ENCODE results near the gene BCL2A1.
"Not testable (repeated sequence)": the region's sequence is repeated elsewhere in the genome, so short reads cannot be mapped to it uniquely, and the experiment has no call there.

The BCL2A1 gene

GRCh38 chr15:79957741-79958140 lies 13.3 kb downstream of the BCL2A1 start:
- no peak for DNase-seq (ENCODE audit: low read depth)

- DNase-seq (ENCODE audit: low read depth), result no peak
Observed at GRCh38 chr15:79956354-79956939, 14.5 kb downstream of the BCL2A1 start.

GRCh38 chr15:79954661-79955060 lies 16.3 kb downstream of the BCL2A1 start:
- DNase-seq (ENCODE audit: low read depth), result no peak

DNA sequence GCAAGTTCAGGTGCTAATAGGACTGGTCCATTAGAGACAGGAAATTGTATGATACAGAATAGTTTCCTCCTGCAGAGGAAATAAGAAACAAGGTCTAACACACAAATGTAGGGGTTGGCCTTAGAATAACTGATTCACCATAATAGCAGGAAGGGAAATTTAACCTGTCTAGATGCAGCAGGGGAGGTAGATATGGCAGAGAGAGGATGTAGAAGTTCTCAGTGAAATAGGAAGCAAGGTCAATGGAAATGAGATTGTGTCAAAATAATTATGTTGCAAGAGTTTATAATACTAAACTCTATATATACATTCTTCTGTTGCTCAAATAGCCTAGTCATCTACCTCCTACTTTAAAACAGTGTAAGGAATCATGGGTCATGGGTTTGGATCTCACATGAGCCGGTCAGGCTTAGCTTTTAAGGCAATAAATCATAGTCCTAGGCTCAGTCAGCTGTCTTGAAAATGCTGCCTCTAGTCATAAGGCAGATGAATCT lies 17.0 kb downstream of the BCL2A1 start:
- no peak for DNase-seq (ENCODE audit: low read depth)

DNA sequence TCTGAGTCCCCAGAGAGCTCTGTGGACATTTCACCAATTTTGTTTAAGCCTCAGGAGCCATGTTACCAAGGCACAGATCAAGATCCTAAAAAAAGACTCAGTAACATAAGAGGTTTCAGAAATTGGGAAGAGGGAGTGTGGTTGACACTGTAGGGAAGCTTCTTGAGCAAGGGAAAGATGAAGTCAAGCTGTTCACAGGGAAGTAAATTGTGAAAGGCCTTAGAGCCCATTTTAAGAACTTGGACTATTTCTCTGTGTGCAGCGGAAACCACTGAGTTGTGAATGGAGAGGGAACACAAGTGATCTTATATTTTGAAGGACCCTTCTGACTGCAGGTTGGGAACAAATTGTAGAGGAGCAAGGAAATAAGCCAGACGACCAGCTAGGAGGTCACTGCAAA lies 18.7 kb downstream of the BCL2A1 start:
- DNase-seq (ENCODE audit: low read depth), result no peak

DNA sequence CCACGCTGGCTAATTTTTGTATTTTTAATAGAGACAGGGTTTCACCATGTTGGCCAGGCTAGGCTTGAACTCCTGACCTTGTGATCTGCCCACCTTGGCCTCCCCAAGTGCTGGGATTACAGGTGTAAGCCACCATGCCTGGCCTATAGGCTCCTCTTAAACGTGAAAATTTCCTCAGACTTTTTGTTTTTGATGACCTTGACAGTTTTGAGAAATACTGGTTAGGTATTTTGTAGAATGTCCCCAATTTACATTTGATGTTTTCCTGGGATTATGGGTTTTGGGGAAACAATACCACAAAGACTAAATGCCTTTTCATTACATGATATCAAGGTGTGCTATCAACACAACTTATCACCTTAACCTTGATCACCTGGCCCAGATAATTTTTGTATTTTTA lies 20.7 kb downstream of the BCL2A1 start:
- DNase-seq (ENCODE audit: low read depth), result no peak

DNA sequence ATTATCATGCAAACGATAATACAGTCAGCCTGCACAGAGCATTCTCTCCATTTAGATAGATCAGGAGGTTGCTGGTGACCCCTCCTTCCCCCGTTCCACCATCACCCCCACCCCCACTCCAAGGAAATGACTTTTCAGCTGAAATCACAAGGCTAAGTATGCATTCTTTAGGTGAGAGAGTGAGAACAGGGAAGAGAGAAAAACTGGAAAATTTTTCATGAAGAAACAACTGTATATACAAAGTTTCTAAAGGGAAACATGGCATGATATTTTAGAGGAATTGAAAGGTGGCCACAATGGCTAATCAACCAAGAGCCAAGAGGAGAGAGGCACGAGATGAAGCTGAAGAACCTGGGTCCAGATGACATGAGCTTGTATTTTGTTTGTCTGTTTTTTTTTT lies 22.2 kb downstream of the BCL2A1 start:
- DNase-seq (ENCODE audit: low read depth), result no peak

DNA sequence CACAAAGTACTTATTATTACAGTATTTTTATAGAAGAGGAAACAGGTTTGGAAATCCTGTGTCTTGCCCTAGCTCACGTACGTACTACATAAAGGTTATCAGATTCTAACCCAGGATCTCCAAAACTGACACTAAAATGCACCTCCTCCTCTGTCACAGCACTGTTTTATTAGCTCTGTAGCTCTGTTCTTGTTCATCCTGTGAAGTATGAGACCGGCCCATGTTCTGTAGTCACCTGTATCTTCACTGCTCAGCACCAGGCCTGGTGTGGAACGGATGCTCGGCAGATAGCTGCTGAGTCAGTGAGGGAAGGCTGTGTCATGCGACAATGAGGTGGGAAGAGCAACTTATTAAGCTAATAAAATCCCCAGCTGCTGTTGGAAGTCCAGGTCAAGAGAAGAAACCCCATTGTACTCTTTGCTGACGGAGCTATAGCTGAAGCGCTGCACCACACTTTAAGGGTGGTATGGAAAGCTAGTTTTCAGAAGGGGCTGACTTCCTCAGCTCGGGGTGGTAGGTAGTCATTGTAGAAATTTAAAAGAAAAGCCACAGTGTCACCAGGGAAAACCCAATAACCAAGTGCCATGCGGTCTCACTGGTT lies 22.8 kb downstream of the BCL2A1 start:
- DNase-seq (ENCODE audit: low read depth), result no peak

GRCh38 chr15:79947009-79947408 lies 24.0 kb downstream of the BCL2A1 start:
- DNase-seq (ENCODE audit: low read depth), result no peak

DNA sequence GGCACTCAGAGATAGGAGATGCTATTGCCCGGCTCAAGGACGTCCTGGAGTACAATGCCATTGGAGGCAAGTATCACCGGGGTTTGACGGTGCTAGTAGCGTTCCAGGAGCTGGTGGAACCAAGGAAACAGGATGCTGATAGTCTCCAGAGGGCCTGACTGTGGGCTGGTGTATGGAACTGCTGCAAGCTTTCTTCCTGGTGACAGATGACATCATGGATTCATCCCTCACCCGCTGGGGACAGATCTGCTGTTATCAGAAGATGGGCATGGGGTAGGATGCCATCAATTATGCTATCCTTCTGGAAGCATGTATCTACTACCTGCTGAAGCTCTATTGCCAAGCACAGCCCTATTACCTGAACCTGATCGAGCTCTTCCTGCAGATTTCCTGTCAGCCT lies 26.4 kb downstream of the BCL2A1 start:
- no peak for DNase-seq (ENCODE audit: low read depth)

DNA sequence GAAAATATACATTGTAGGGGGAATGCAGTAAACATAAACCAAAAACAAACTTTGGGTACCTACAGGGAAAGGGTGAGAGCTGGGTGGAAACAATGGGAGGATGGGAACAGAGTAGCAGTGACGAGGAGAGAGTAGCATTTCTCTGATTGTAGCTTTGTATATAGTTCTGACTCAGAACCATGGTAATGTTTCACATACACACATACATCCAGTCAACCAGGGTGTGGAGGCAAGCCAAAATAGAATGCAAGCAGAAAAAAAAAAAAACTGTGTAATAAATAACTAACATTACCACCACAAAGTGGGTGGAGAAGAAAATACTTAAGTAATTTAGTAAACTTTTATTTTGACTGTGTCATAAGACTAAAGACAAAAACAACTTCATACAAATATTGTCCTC lies 27.2 kb downstream of the BCL2A1 start:
- no peak for DNase-seq (ENCODE audit: low read depth)

DNA sequence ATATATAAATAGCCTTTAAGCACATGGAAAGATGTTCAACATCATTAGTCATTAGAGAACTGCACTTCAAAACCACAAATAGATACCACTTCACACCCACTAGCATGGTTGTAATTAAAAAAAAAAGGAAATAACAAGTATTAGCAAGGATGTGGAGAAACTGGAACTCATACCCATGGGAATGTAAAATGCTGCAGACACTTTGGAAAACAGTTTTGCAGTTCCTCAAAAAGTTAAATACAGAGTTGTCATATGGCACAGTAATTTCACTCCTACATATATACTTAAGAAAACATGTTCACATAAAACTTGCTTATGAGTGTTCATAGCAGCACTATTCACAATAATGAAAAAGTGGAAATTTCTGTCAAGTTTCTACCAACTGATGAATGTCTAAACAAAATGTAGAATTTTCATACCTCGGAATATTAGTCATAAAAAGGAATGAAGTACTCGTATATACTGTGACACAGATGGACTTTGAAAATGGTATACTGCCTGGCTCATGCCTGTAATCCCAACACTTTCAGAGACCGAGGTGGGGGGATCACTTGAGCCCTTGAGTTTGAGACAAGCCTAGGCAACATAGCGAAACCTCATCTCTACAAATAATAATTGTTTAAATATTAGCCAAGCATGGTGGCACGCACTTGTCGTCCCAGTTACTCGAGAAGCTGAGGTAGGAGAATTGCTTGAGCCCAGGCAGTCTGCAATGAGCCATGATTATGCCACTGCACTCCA lies 28.1 kb downstream of the BCL2A1 start:
- DNase-seq (ENCODE audit: low read depth), result no peak

DNA sequence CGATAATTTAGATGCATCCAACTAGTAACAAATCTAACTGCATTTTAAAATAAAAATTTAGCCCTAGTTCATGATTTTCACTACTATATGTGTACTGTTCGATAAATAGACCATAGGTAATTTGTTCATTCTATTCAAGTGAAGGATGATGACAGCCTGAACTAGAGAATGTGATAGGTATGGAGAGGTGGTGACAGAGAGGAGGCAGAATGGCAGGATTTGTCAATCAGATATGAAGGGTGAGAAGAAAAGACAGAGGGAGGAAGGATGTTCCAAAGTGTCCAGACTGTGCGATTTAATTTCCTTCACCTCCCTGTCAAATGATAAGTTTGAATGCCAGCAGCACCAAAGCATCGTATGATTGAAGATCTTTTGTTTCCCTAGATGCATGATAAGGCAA lies 31.6 kb downstream of the BCL2A1 start:
- DNase-seq (ENCODE audit: low read depth), result no peak

- DNase-seq (ENCODE audit: low read depth), result no peak
Observed at GRCh38 chr15:79938143-79938542, 32.9 kb downstream of the BCL2A1 start.

DNA sequence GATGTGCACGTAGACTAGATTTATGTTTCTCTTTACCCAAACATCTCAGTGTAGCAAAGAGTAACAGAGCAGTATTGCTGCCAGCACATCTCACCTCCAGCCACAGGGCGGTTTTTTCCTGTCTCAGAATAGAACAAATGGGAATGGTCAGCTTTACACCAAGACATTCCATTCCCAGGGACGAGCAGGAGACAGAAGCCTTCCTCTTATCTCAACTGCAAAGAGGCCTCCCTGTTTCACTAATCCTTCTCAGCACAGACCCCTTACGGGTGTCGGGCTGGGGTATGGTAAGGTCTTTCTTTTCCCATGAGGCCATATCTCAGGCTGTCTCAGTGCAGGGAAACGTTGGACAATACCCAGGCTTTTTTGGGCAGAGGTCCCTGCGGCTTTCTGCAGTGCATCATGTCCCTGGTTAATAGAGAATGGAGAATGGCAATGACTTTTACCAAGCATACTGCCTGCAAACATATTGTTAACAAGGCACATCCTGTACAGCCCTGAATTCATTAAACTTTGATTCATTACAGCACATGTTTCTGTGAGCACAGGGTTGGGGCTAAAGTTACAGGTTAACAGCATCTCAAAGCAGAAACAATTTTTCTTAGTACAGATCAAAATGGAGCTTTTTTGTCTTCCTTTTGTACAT lies 35.3 kb downstream of the BCL2A1 start:
- not testable (repeated sequence) for DNase-seq (ENCODE audit: low read depth)

GRCh38 chr15:79933231-79933630 lies 37.8 kb downstream of the BCL2A1 start:
- no peak for DNase-seq (ENCODE audit: low read depth)

DNA sequence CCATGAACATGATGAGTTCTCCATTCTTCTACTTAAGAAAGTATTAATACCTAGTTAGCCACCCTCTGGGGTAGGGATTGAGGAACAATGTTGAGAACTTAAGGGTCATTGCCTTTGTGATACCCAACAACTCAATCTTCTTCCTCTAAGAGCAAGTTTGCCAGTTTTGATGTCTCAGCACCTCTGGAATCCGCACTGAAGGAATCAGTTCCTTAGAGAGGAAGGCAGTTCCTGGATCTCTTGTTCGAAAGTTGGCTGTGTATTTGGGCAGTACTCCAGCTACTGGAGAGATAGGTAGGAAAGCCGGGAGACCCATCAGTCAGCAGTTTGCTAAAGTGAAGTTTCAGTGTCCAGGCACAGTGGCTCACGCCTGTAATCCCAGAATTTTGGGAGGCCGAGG lies 38.5 kb downstream of the BCL2A1 start:
- DNase-seq (ENCODE audit: low read depth), result no peak

- DNase-seq (ENCODE audit: low read depth), result no peak
Observed at GRCh38 chr15:79930516-79930915, 40.5 kb downstream of the BCL2A1 start.

DNA sequence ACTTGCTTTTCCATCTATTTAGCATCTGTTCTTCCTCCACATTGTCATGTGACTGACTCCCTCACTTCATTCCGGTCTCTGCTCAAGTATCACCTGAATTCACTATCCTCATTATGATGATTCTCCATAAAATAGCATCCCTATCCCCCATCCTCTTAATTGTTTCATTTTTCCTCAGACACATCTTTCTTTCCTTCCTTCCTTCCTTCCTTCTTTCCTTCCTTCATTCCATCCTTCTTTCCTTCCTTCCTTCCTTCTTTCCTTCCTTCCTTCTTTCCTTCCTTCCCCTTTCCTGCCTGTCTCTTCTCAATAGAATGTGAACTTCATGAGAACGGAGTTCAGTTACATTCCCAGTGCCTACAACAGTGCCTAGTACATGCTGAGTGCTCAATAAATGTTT lies 41.6 kb downstream of the BCL2A1 start:
- no peak for DNase-seq (ENCODE audit: low read depth)

- DNase-seq (ENCODE audit: low read depth), result not testable (repeated sequence)
Observed at GRCh38 chr15:79926116-79926515, 44.9 kb downstream of the BCL2A1 start.

DNA sequence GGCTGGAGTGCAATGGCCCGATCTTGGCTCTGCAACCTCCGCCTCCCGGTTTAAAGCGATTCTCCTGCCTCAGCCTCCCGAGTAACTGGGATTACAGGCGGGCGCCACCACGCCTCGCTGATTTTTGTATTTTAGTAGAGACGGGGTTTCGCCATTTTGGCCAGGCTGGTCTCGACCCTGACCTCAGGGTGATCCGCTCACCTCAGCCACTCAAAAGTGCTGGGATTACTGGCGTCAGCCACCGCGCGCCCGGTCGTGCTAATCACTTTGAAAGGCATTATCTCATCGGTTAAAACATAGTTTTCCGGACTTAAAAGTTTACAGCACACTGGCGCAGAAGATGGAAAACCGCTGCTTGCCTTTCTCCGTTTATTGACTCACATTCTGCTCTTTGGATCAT lies 46.6 kb downstream of the BCL2A1 start:
- no peak for DNase-seq (ENCODE audit: low read depth)

- peak; percentile 99 for DNase-seq (ENCODE audit: low read depth)
Observed at GRCh38 chr15:79923515-79924169, 47.4 kb downstream of the BCL2A1 start.

Data from stimulated activated CD8-positive, alpha-beta memory T cell treated with anti-CD3 and anti-CD28 coated beads, Interleukin-12 subunit alpha, Interleukin-12 subunit beta, amount 100 ng/mL, for 4 hours (primary cell).